SJSA1 (cell line): Measurements from ENCODE around the gene KLHL36. TPM values are rescaled to one million over a fixed set of nuclear protein-coding genes. Genes with fewer than 3 reads are reported as not detected.
"Not testable (repeated sequence)": the region's sequence is repeated elsewhere in the genome, so short reads cannot be mapped to it uniquely, and the experiment has no call there.

Experiments
- DNase-seq, 2 experiments: peaks; one replicate each; pipeline ENCODE4 v3.0.0-alpha.2; 2015 to 2020; ENCODE audit warnings: low spot score in 2 of 2, low read depth in 1 of 2
- H3K27ac ChIP-seq: fragments of 250-450 bp; sonication (Bioruptor Pico); 2 replicates; pipeline ENCODE4 v1.5.1; 2020; ENCODE audit warnings: mild to moderate bottlenecking, moderate library complexity
- H3K27me3 ChIP-seq: fragments of 250-450 bp; sonication (Bioruptor Pico); replicated peaks from 2 replicates; pipeline ENCODE4 v1.5.1; 2020; ENCODE audit warnings: mild to moderate bottlenecking, moderate library complexity
- H3K36me3 ChIP-seq: fragments of 250-450 bp; sonication (Bioruptor Pico); 2 replicates; pipeline ENCODE4 v1.5.1; 2020; ENCODE audit warnings: mild to moderate bottlenecking
- H3K4me1 ChIP-seq: fragments of 250-450 bp; sonication (Bioruptor Pico); replicated peaks from 2 replicates; pipeline ENCODE4 v1.6.1; 2021; ENCODE audit warnings: mild to moderate bottlenecking
- H3K4me3 ChIP-seq: fragments of 250-450 bp; sonication (Bioruptor Pico); 2 replicates; pipeline ENCODE4 v1.5.1; 2020; ENCODE audit warnings: mild to moderate bottlenecking
- H3K9me3 ChIP-seq: fragments of 250-450 bp; sonication (Bioruptor Pico); replicated peaks from 2 replicates; pipeline ENCODE4 v1.5.1; 2020; ENCODE audit warnings: mild to moderate bottlenecking
- total RNA-seq: library from RNA; depleted of rRNA; stranded (reverse); fragments of >200 nt; shearing (Covaris generic); gene quantifications from 2 replicates; pipeline ENCODE4 v1.2.3, GENCODE V29; 2014

Gene KLHL36
- total RNA-seq, 1 experiment from 2014 or later: 45.8 TPM

- Histone ChIP-seq H3K4me3 (no peak overlapping the region), H3K9me3 (no peaks in the 10 kb centered on the region), H3K36me3 (peaks cover 97% of the 10 kb centered on the region), H3K27me3 (no peaks in the 10 kb centered on the region), H3K27ac (no peak overlapping the region), H3K4me1 (peaks cover 26% of the 10 kb centered on the region)
- no peak for DNase-seq
These were observed 37.9 kb upstream of the KLHL36 start for GRCh38 chr16:84610376-84610775.

- Histone ChIP-seq H3K27ac (no peak overlapping the region), H3K9me3 (no peaks in the 10 kb centered on the region), H3K4me3 (no peak overlapping the region), H3K27me3 (no peaks in the 10 kb centered on the region), H3K4me1 (peaks cover 32% of the 10 kb centered on the region), H3K36me3 (peaks cover 97% of the 10 kb centered on the region)
- DNase-seq: no peak
These were observed 37.3 kb upstream of the KLHL36 start for GRCh38 chr16:84611041-84611440.

- no peak overlapping the region for H3K4me3 ChIP-seq
- DNase-seq: no peak
- H3K4me1 ChIP-seq: peaks cover 39% of the 10 kb centered on the region
- H3K36me3 ChIP-seq: peaks cover 97% of the 10 kb centered on the region
- no peak overlapping the region for H3K27ac ChIP-seq
- H3K9me3 ChIP-seq: no peaks in the 10 kb centered on the region
- H3K27me3 ChIP-seq: no peaks in the 10 kb centered on the region
These were observed 35.6 kb upstream of the KLHL36 start for GRCh38 chr16:84612686-84613085.

- Histone ChIP-seq H3K9me3 (no peaks in the 10 kb centered on the region), H3K27ac (no peak overlapping the region), H3K36me3 (peaks cover 90% of the 10 kb centered on the region), H3K27me3 (no peaks in the 10 kb centered on the region), H3K4me1 (peaks cover 40% of the 10 kb centered on the region), H3K4me3 (no peak overlapping the region)
- DNase-seq: no peak
These were observed 34.8 kb upstream of the KLHL36 start for GRCh38 chr16:84613408-84614072.

GRCh38 chr16:84614073-84614459 lies 34.2 kb upstream of the KLHL36 start:
- H3K9me3 ChIP-seq: no peaks in the 10 kb centered on the region
- no peaks in the 10 kb centered on the region for H3K27me3 ChIP-seq
- no peak overlapping the region for H3K4me3 ChIP-seq
- DNase-seq: no peak
- H3K27ac ChIP-seq: no peak overlapping the region
- H3K36me3 ChIP-seq: peaks cover 85% of the 10 kb centered on the region
- peaks cover 42% of the 10 kb centered on the region for H3K4me1 ChIP-seq

- Histone ChIP-seq H3K4me1 (peaks cover 47% of the 10 kb centered on the region), H3K27me3 (no peaks in the 10 kb centered on the region), H3K27ac (no peak overlapping the region), H3K9me3 (no peaks in the 10 kb centered on the region), H3K36me3 (peaks cover 79% of the 10 kb centered on the region), H3K4me3 (no peak overlapping the region)
- DNase-seq: no peak
These were observed 33.7 kb upstream of the KLHL36 start for GRCh38 chr16:84614623-84614967.

- no peak for DNase-seq
- Histone ChIP-seq H3K9me3 (no peaks in the 10 kb centered on the region), H3K27ac (no peak overlapping the region), H3K4me1 (peaks cover 53% of the 10 kb centered on the region), H3K27me3 (no peaks in the 10 kb centered on the region), H3K36me3 (peaks cover 73% of the 10 kb centered on the region), H3K4me3 (peak overlapping the region; percentile 96)
These were observed 33.1 kb upstream of the KLHL36 start for GRCh38 chr16:84614968-84615813.

- Histone ChIP-seq H3K27me3 (no peaks in the 10 kb centered on the region), H3K4me3 (peak overlapping the region; percentile 96), H3K9me3 (no peaks in the 10 kb centered on the region), H3K4me1 (peaks cover 49% of the 10 kb centered on the region), H3K36me3 (peaks cover 61% of the 10 kb centered on the region), H3K27ac (no peak overlapping the region)
- DNase-seq: peak in 1 of 2 experiments; percentile 31
These were observed 31.8 kb upstream of the KLHL36 start for GRCh38 chr16:84616515-84616914.

- DNase-seq: peak in 1 of 2 experiments; percentile 53
- Histone ChIP-seq H3K9me3 (no peaks in the 10 kb centered on the region), H3K4me1 (peaks cover 48% of the 10 kb centered on the region), H3K4me3 (peak overlapping the region; percentile 96), H3K36me3 (peaks cover 54% of the 10 kb centered on the region), H3K27me3 (no peaks in the 10 kb centered on the region), H3K27ac (peak overlapping the region; percentile 27; the same call in 1 of the 2 replicates)
These were observed 31.1 kb upstream of the KLHL36 start for GRCh38 chr16:84617041-84617790.

GRCh38 chr16:84617791-84618580 lies 30.3 kb upstream of the KLHL36 start, which contains the start of gene COTL1:
TSS of gene COTL1 (minus strand) at chr16:84618078. CDS start at chr16:84617914, 164 bp downstream.
- H3K4me3 ChIP-seq: peak within 1 kb of the TSS; percentile 96
- H3K4me1 ChIP-seq: peaks cover 49% of the 10 kb centered on the region
- peak within 1 kb of the TSS; percentile 68 for H3K27ac ChIP-seq
- peak; percentile 95 to 99 for DNase-seq
- H3K36me3 ChIP-seq: peaks cover 48% of the 10 kb centered on the region
- no peaks in the 10 kb centered on the region for H3K27me3 ChIP-seq
- no peaks in the 10 kb centered on the region for H3K9me3 ChIP-seq

- peaks cover 48% of the 10 kb centered on the region for H3K4me1 ChIP-seq
- H3K27me3 ChIP-seq: no peaks in the 10 kb centered on the region
- DNase-seq: peak; percentile 98 to 99
- H3K36me3 ChIP-seq: peaks cover 40% of the 10 kb centered on the region
- H3K27ac ChIP-seq: peak overlapping the region; percentile 68
- H3K4me3 ChIP-seq: no peak overlapping the region
- H3K9me3 ChIP-seq: no peaks in the 10 kb centered on the region
These were observed 29.5 kb upstream of the KLHL36 start for GRCh38 chr16:84618581-84619460.

- H3K36me3 ChIP-seq: peaks cover 19% of the 10 kb centered on the region
- not testable (repeated sequence) for H3K9me3 ChIP-seq, DNase-seq, H3K27me3 ChIP-seq, H3K27ac ChIP-seq, H3K4me3 ChIP-seq
- peaks cover 35% of the 10 kb centered on the region for H3K4me1 ChIP-seq
These were observed 27.4 kb upstream of the KLHL36 start for GRCh38 chr16:84620913-84621312.
